Adrenal gland (tissue), 5 donors: Measurements from ENCODE around the gene EVPLL.

Experiments
- CTCF ChIP-seq, 6 experiments: fragments of 450-650 bp in 4 of 6; fragments of 200-600 bp in 2 of 6; sonication (generic) in 1 of 6; IDR thresholded peaks; 1 replicate in 5 of 6; 2 replicates in 1 of 6; pipeline versions ENCODE4 v1.5.1 to v1.8.0; 2016 to 2021; ENCODE audit warnings: antibody characterized with exemption in 6 of 6, mild to moderate bottlenecking in 2 of 6, moderate library complexity in 1 of 6
- POLR2A ChIP-seq, 2 donors: fragments of 450-650 bp; IDR thresholded peaks; one replicate each; pipeline ENCODE4 v1.6.1; 2017; ENCODE audit warnings: antibody characterized with exemption in 2 of 2, mild to moderate bottlenecking in 2 of 2, moderate library complexity in 1 of 2
- donor health status: DM: no; HTN: no; CAD: no.

GRCh38 chr17:18362698-18363100 lies 14.9 kb upstream of the EVPLL start:
- TF ChIP-seq CTCF (IDR thresholded peaks at IDR 0.05) (no peak), POLR2A (IDR thresholded peaks at IDR 0.05) (no peak)
